HEK293 (cell line): ENCODE data around the gene INSRR.

Source experiments
- CTCF ChIA-PET: fragments of 350-600 bp; formaldehyde crosslinking; extraction: SDS; loops from one replicate; lab custom pipeline; 2021; ENCODE audit warnings: antibody characterized with exemption; lab: Yijun Ruan, JAX
- POLR2A ChIA-PET: fragments of 300-600 bp; formaldehyde crosslinking; extraction: SDS; loops from one replicate; lab custom pipeline; 2020; ENCODE audit warnings: antibody characterized with exemption, inconsistent platforms; lab: Yijun Ruan, JAX
- H3K27ac ChIP-seq: fragments of 200-500 bp; sonication (Bioruptor generic); 2 replicates; pipeline ENCODE4 v1.5.1; 2014; ENCODE audit warnings: low read depth, low read length, control low read depth, inconsistent platforms; ENCODE audit errors: extremely low read depth
- H3K36me3 ChIP-seq, 2 experiments: fragments of 200-500 bp in 1 of 2; sonication (Bioruptor generic) in 1 of 2; 1 replicate in 1 of 2; 2 replicates in 1 of 2; pipeline ENCODE4 v1.5.1; 2014 to 2017; ENCODE audit warnings: inconsistent platforms in 2 of 2, low read length in 2 of 2; ENCODE audit not compliant: control insufficient read depth in 2 of 2, insufficient read depth in 1 of 2
- H3K4me1 ChIP-seq: fragments of 200-500 bp; sonication (Bioruptor generic); 2 replicates; pipeline ENCODE4 v1.5.1; 2014; ENCODE audit warnings: mild to moderate bottlenecking, low read length, inconsistent platforms; ENCODE audit not compliant: control insufficient read depth, insufficient read depth
- H3K4me3 ChIP-seq: 2 replicates; pipeline ENCODE4 v1.5.1; 2011; ENCODE audit warnings: low read depth, mild to moderate bottlenecking, control low read depth, low read length, moderate library complexity
- H3K9me3 ChIP-seq: fragments of 200-500 bp; sonication (Bioruptor generic); 2 replicates; pipeline ENCODE4 v1.5.1; 2014; ENCODE audit warnings: low read depth, low read length, inconsistent platforms; ENCODE audit not compliant: control insufficient read depth, insufficient read depth
- EGR2 ChIP-seq: fragments of 450-650 bp; formaldehyde crosslinking; IDR thresholded peaks from 2 replicates; pipeline ENCODE4 v1.5.1; 2016; ENCODE audit warnings: low read depth, missing biosample characterization, missing genetic modification characterization
- HOXC10 ChIP-seq: sonication (generic); formaldehyde crosslinking; IDR thresholded peaks from 2 replicates; pipeline ENCODE4 v1.8.1; 2023; ENCODE audit warnings: mild to moderate bottlenecking, missing genetic modification reagents
- MEIS1 ChIP-seq: sonication (generic); formaldehyde crosslinking; IDR thresholded peaks from 2 replicates; pipeline ENCODE4 v1.8.1; 2022; ENCODE audit warnings: missing genetic modification reagents, mild to moderate bottlenecking, borderline replicate concordance
- ZFP37 ChIP-seq: fragments of 450-650 bp; formaldehyde crosslinking; IDR thresholded peaks from 2 replicates; pipeline ENCODE4 v1.5.1; 2016; ENCODE audit warnings: missing biosample characterization, missing genetic modification characterization
- ZIC2 ChIP-seq: fragments of 450-650 bp; formaldehyde crosslinking; IDR thresholded peaks from 2 replicates; pipeline ENCODE4 v1.5.1; 2016; ENCODE audit warnings: missing biosample characterization, missing genetic modification characterization
- ZNF174 ChIP-seq: fragments of 450-650 bp; formaldehyde crosslinking; IDR thresholded peaks from 2 replicates; pipeline ENCODE4 v1.5.0; 2017; ENCODE audit warnings: missing biosample characterization, mild to moderate bottlenecking, missing genetic modification characterization
- ZNF2 ChIP-seq: fragments of 450-650 bp; formaldehyde crosslinking; IDR thresholded peaks from 2 replicates; pipeline ENCODE4 v1.5.1; 2016; ENCODE audit warnings: missing biosample characterization, missing genetic modification characterization
- ZNF211 ChIP-seq: fragments of 450-650 bp; formaldehyde crosslinking; IDR thresholded peaks from 2 replicates; pipeline ENCODE4 v1.5.1; 2016; ENCODE audit warnings: low read depth, missing biosample characterization, missing genetic modification characterization
- ZNF24 ChIP-seq: fragments of 450-650 bp; formaldehyde crosslinking; IDR thresholded peaks from 2 replicates; pipeline ENCODE4 v1.5.1; 2016; ENCODE audit warnings: missing biosample characterization, missing genetic modification characterization
- ZNF311 ChIP-seq: fragments of 450-650 bp; formaldehyde crosslinking; IDR thresholded peaks from 2 replicates; pipeline ENCODE4 v1.5.1; 2017; ENCODE audit warnings: missing biosample characterization, missing genetic modification characterization, borderline replicate concordance
- ZNF366 ChIP-seq: fragments of 450-650 bp; formaldehyde crosslinking; conservative IDR thresholded peaks from 2 replicates; pipeline ENCODE4 v1.5.1; 2016; ENCODE audit warnings: missing biosample characterization, missing genetic modification characterization
- ZNF416 ChIP-seq: fragments of 450-650 bp; formaldehyde crosslinking; IDR thresholded peaks from 2 replicates; pipeline ENCODE4 v1.5.1; 2016; ENCODE audit warnings: missing biosample characterization, missing genetic modification characterization
- ZNF423 ChIP-seq: fragments of 450-650 bp; formaldehyde crosslinking; IDR thresholded peaks from 2 replicates; pipeline ENCODE4 v1.5.1; 2016; ENCODE audit warnings: missing biosample characterization, missing genetic modification characterization
- ZNF473 ChIP-seq: fragments of 450-650 bp; formaldehyde crosslinking; IDR thresholded peaks from 2 replicates; pipeline ENCODE4 v1.5.1; 2017; ENCODE audit warnings: missing biosample characterization, missing genetic modification characterization
- ZNF48 ChIP-seq: fragments of 450-650 bp; formaldehyde crosslinking; IDR thresholded peaks from 2 replicates; pipeline ENCODE4 v1.5.1; 2016; ENCODE audit warnings: missing biosample characterization, missing genetic modification characterization
- ZNF549 ChIP-seq: fragments of 450-650 bp; IDR thresholded peaks from 2 replicates; pipeline ENCODE4 v1.5.1; 2018; ENCODE audit warnings: missing biosample characterization, missing genetic modification characterization, mild to moderate bottlenecking, inconsistent platforms, moderate library complexity
- ZNF560 ChIP-seq: fragments of 450-650 bp; formaldehyde crosslinking; IDR thresholded peaks from 2 replicates; pipeline ENCODE4 v1.5.1; 2017; ENCODE audit warnings: missing biosample characterization, missing genetic modification characterization, borderline replicate concordance
- ZNF629 ChIP-seq: fragments of 450-650 bp; formaldehyde crosslinking; IDR thresholded peaks from 2 replicates; pipeline ENCODE4 v1.5.1; 2017; ENCODE audit warnings: missing biosample characterization, missing genetic modification characterization
- ZNF776 ChIP-seq: fragments of 450-650 bp; formaldehyde crosslinking; IDR thresholded peaks from 2 replicates; pipeline ENCODE4 v1.5.0; 2017; ENCODE audit warnings: missing biosample characterization, missing genetic modification characterization, borderline replicate concordance
- ZNF791 ChIP-seq: fragments of 450-650 bp; formaldehyde crosslinking; IDR thresholded peaks from 2 replicates; pipeline ENCODE4 v1.5.1; 2016; ENCODE audit warnings: missing biosample characterization, missing genetic modification characterization
- ZSCAN23 ChIP-seq: fragments of 450-650 bp; formaldehyde crosslinking; IDR thresholded peaks from 2 replicates; pipeline ENCODE4 v1.5.1; 2016; ENCODE audit warnings: missing biosample characterization, missing genetic modification characterization
- TF ChIP-seq, protein P1 (sequence below): fragments of 450-650 bp; formaldehyde crosslinking; IDR thresholded peaks from 2 replicates; pipeline ENCODE4 v1.5.1; 2017; ENCODE audit warnings: missing biosample characterization, missing genetic modification characterization
- TF ChIP-seq, protein P2 (sequence below): fragments of 450-650 bp; formaldehyde crosslinking; IDR thresholded peaks from 2 replicates; pipeline ENCODE4 v1.5.1; 2016; ENCODE audit warnings: missing biosample characterization, missing genetic modification characterization, borderline replicate concordance
- TF ChIP-seq, protein P3 (sequence below): fragments of 450-650 bp; formaldehyde crosslinking; conservative IDR thresholded peaks from 2 replicates; pipeline ENCODE4 v1.5.1; 2016; ENCODE audit warnings: low read depth, missing biosample characterization, missing genetic modification characterization
- TF ChIP-seq, protein P4 (sequence below): fragments of 450-650 bp; formaldehyde crosslinking; IDR thresholded peaks from 2 replicates; pipeline ENCODE4 v1.5.1; 2016; ENCODE audit warnings: missing biosample characterization, missing genetic modification characterization

Gene INSRR

DNA sequence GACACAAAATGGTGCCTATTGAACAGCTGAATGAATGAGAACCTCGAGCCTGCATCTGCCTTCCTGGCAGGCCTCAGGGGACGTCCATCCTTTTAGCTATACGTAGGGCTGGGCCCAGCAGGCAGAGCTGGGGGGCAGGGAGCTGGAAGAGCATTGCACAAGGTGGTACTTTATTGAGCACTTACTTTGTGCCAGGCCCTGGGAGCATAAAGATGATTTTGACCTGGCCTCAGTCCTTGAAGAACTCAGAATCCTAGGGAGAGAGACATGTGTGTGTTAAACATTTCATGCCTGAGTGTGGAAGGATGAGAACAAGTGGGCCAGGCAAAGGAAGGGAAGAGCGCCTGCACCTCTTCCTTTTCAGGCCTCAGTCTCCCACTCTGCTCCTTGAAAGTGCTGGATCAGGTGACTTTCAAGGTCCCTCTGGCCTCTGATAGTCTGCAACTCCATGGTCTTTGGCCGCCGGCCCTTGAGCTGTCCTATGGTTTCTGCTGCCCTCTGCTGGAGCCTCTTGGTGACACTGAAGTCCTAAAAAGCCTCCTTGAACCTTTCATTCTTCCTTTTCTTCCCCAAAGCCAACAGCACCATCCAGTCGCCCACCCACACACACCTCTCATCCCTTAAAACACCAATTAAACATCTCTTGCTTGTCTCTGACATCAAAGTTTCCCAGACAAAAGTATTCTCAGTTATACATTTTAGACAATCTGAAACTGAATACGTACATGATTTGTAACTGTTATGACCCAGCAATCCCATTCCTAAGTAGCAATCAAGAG lies 31.1 kb upstream of the INSRR start:
- ChIA-PET POLR2A (interaction anchor here (0.6 to 1.3 kb wide), 6 partner anchors 36 to 184 kb away, joined by 3 to 5 read pairs (median 3); partner anchors contain the start of genes ISG20L2 and METTL25B), CTCF (interaction anchor here (0.6 to 10.2 kb wide), 43 partner anchors 8 to 267 kb away, joined by 3 to 199 read pairs (median 6); partner anchors contain the start of genes INSRR, ISG20L2, LRRC71 and METTL25B)
- Histone ChIP-seq H3K4me1 (no peaks in the 10 kb centered on the region), H3K36me3 (no peaks in the 10 kb centered on the region), H3K27ac (no peak overlapping the region), H3K4me3 (no peak overlapping the region), H3K9me3 (no peaks in the 10 kb centered on the region)
- TF ChIP-seq ZNF2 (tag by site-specific recombination) = peak; percentile 30; the same call in 1 of the 2 replicates
- TF ChIP-seq ZIC2 (tag by site-specific recombination) = no peak
- 0 out of 2 replicates have a peak, but pooled peaks have one; percentile 49 for TF ChIP-seq ZFP37
- TF ChIP-seq, protein P1, sequence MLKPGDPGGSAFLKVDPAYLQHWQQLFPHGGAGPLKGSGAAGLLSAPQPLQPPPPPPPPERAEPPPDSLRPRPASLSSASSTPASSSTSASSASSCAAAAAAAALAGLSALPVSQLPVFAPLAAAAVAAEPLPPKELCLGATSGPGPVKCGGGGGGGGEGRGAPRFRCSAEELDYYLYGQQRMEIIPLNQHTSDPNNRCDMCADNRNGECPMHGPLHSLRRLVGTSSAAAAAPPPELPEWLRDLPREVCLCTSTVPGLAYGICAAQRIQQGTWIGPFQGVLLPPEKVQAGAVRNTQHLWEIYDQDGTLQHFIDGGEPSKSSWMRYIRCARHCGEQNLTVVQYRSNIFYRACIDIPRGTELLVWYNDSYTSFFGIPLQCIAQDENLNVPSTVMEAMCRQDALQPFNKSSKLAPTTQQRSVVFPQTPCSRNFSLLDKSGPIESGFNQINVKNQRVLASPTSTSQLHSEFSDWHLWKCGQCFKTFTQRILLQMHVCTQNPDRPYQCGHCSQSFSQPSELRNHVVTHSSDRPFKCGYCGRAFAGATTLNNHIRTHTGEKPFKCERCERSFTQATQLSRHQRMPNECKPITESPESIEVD = no peak
- TF ChIP-seq, protein P2, sequence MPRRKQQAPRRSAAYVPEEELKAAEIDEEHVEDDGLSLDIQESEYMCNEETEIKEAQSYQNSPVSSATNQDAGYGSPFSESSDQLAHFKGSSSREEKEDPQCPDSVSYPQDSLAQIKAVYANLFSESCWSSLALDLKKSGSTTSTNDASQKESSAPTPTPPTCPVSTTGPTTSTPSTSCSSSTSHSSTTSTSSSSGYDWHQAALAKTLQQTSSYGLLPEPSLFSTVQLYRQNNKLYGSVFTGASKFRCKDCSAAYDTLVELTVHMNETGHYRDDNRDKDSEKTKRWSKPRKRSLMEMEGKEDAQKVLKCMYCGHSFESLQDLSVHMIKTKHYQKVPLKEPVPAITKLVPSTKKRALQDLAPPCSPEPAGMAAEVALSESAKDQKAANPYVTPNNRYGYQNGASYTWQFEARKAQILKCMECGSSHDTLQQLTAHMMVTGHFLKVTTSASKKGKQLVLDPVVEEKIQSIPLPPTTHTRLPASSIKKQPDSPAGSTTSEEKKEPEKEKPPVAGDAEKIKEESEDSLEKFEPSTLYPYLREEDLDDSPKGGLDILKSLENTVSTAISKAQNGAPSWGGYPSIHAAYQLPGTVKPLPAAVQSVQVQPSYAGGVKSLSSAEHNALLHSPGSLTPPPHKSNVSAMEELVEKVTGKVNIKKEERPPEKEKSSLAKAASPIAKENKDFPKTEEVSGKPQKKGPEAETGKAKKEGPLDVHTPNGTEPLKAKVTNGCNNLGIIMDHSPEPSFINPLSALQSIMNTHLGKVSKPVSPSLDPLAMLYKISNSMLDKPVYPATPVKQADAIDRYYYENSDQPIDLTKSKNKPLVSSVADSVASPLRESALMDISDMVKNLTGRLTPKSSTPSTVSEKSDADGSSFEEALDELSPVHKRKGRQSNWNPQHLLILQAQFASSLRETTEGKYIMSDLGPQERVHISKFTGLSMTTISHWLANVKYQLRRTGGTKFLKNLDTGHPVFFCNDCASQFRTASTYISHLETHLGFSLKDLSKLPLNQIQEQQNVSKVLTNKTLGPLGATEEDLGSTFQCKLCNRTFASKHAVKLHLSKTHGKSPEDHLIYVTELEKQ (tag by site-specific recombination) = no peak
- TF ChIP-seq MEIS1 (CRISPR knock-in tag) = no peak
- TF ChIP-seq ZNF549 = no peak
- no peak for TF ChIP-seq ZNF174
- TF ChIP-seq, protein P3, sequence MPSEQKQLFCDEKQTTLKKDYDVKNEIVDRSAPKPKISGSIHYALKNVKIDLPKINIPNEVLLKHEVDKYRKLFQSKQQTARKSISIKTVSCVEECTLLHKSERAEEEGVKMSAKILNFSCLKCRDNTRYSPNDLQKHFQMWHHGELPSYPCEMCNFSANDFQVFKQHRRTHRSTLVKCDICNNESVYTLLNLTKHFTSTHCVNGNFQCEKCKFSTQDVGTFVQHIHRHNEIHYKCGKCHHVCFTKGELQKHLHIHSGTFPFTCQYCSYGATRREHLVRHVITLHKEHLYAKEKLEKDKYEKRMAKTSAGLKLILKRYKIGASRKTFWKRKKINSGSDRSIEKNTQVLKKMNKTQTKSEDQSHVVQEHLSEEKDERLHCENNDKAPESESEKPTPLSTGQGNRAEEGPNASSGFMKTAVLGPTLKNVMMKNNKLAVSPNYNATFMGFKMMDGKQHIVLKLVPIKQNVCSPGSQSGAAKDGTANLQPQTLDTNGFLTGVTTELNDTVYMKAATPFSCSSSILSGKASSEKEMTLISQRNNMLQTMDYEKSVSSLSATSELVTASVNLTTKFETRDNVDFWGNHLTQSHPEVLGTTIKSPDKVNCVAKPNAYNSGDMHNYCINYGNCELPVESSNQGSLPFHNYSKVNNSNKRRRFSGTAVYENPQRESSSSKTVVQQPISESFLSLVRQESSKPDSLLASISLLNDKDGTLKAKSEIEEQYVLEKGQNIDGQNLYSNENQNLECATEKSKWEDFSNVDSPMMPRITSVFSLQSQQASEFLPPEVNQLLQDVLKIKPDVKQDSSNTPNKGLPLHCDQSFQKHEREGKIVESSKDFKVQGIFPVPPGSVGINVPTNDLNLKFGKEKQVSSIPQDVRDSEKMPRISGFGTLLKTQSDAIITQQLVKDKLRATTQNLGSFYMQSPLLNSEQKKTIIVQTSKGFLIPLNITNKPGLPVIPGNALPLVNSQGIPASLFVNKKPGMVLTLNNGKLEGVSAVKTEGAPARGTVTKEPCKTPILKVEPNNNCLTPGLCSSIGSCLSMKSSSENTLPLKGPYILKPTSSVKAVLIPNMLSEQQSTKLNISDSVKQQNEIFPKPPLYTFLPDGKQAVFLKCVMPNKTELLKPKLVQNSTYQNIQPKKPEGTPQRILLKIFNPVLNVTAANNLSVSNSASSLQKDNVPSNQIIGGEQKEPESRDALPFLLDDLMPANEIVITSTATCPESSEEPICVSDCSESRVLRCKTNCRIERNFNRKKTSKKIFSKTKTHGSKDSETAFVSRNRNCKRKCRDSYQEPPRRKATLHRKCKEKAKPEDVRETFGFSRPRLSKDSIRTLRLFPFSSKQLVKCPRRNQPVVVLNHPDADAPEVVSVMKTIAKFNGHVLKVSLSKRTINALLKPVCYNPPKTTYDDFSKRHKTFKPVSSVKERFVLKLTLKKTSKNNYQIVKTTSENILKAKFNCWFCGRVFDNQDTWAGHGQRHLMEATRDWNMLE = peak; percentile 80
- no peak for TF ChIP-seq ZNF416 (tag by site-specific recombination)
- TF ChIP-seq ZNF776 (tag by site-specific recombination) = no peak
- TF ChIP-seq ZNF311 = no peak
- TF ChIP-seq ZNF423 (tag by site-specific recombination) = no peak
- no peak for TF ChIP-seq ZSCAN23 (tag by site-specific recombination)
- TF ChIP-seq HOXC10 = no peak
- TF ChIP-seq ZNF24 (tag by site-specific recombination) = 0 out of 2 replicates have a peak, but pooled peaks have one; percentile 30
- TF ChIP-seq ZNF473 (tag by site-specific recombination) = no peak
- TF ChIP-seq ZNF366 (tag by site-specific recombination) = 0 out of 2 replicates have a peak, but pooled peaks have one; percentile 44
- TF ChIP-seq ZNF211 = no peak
- peak; percentile 32; the same call in 1 of the 2 replicates for TF ChIP-seq EGR2 (tag by site-specific recombination)
- no peak for TF ChIP-seq ZNF48 (tag by site-specific recombination)
- TF ChIP-seq ZNF791 = no peak
- 0 out of 2 replicates have a peak, but pooled peaks have one; percentile 32 for TF ChIP-seq ZNF629 (tag by site-specific recombination)
- no peak for TF ChIP-seq ZNF560 (tag by site-specific recombination)
- TF ChIP-seq, protein P4, sequence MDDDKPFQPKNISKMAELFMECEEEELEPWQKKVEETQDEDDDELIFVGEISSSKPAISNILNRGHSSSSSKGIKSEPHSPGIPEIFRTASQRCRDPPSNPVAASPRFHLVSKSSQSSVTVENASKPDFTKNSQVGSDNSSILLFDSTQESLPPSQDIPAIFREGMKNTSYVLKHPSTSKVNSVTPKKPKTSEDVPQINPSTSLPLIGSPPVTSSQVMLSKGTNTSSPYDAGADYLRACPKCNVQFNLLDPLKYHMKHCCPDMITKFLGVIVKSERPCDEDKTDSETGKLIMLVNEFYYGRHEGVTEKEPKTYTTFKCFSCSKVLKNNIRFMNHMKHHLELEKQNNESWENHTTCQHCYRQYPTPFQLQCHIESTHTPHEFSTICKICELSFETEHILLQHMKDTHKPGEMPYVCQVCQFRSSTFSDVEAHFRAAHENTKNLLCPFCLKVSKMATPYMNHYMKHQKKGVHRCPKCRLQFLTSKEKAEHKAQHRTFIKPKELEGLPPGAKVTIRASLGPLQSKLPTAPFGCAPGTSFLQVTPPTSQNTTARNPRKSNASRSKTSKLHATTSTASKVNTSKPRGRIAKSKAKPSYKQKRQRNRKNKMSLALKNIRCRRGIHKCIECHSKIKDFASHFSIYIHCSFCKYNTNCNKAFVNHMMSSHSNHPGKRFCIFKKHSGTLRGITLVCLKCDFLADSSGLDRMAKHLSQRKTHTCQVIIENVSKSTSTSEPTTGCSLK (tag by site-specific recombination) = no peak
